HL-60 (cell line): Measurements from ENCODE around the gene METTL14.

Experiments
- DNase-seq, 2 experiments: peaks; one replicate each; pipeline ENCODE4 v3.0.0-alpha.2; 2010 to 2020; ENCODE audit warnings: low read depth in 1 of 2, low spot score in 1 of 2
- H3K27ac ChIP-seq: fragments of 250-450 bp; sonication (Bioruptor Pico); replicated peaks from 2 replicates; pipeline ENCODE4 v1.5.1; 2020; ENCODE audit warnings: mild to moderate bottlenecking, moderate library complexity
- H3K27me3 ChIP-seq: fragments of 250-450 bp; sonication (Bioruptor Pico); 2 replicates; pipeline ENCODE4 v1.5.1; 2021; ENCODE audit warnings: mild to moderate bottlenecking, moderate library complexity; ENCODE audit not compliant: insufficient read depth, poor library complexity, severe bottlenecking
- H3K4me3 ChIP-seq: replicated peaks from 2 replicates; pipeline ENCODE4 v1.5.1; 2011; ENCODE audit warnings: mild to moderate bottlenecking, control low read depth, low read length; ENCODE audit not compliant: insufficient read depth
- GABPA ChIP-seq: IDR thresholded peaks from 2 replicates; pipeline ENCODE4 v1.6.1; 2012; ENCODE audit warnings: low read depth
- POLR2AphosphoS5 ChIP-seq: IDR thresholded peaks from 2 replicates; pipeline ENCODE4 v1.6.1; 2012; ENCODE audit warnings: low read depth
- SPI1 ChIP-seq: IDR thresholded peaks from 2 replicates; pipeline ENCODE4 v1.6.1; 2012; ENCODE audit warnings: low read depth, mild to moderate bottlenecking, borderline replicate concordance
- TF ChIP-seq, protein P1 (sequence below): IDR thresholded peaks from one replicate; pipeline ENCODE4 v1.5.1; 2011; ENCODE audit warnings: low read length, control low read depth, inconsistent platforms; ENCODE audit not compliant: insufficient read depth
- TF ChIP-seq, protein P2 (sequence below): IDR thresholded peaks from 2 replicates; pipeline ENCODE4 v1.6.1; 2012; ENCODE audit warnings: low read depth; ENCODE audit not compliant: insufficient replicate concordance

Gene METTL14

DNA sequence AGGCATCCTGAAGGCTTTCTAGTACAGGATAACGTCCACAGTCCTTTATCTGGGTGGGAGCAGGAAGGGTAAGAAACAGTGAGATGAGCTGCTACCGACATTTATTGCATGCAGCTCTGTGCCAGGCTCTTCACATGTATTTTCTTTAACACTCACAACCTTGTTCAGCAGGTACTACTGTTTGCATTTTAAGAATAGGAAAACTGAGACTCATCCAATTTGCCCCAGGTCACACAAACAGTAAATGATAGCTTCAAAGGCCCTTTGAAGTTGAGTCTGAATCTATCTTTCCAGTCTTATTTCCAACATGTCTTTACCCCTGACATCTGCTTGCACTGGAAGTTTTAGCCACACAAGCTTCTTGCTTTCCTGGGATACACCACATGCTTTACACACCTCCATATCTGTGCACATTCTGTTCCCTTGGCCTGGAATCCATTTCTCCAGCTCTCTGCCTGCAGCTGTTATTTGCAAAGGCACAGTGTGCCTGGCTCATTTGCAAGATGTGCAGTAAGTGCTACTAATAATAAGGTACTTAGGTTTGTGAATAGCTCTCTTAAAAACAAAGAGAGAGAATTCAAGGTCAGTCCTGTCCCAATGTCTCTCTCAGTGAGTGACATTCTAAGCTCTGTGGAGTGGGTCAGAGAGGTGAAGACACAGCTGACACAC is 61.2 kb downstream of the METTL14 start:
- no peaks in the 10 kb centered on the region for H3K27me3 ChIP-seq
- DNase-seq, result no peak
- no peak overlapping the region for H3K27ac ChIP-seq
- TF ChIP-seq GABPA, result no peak
- TF ChIP-seq SPI1, result no peak
- H3K4me3 ChIP-seq, result no peak overlapping the region

DNA sequence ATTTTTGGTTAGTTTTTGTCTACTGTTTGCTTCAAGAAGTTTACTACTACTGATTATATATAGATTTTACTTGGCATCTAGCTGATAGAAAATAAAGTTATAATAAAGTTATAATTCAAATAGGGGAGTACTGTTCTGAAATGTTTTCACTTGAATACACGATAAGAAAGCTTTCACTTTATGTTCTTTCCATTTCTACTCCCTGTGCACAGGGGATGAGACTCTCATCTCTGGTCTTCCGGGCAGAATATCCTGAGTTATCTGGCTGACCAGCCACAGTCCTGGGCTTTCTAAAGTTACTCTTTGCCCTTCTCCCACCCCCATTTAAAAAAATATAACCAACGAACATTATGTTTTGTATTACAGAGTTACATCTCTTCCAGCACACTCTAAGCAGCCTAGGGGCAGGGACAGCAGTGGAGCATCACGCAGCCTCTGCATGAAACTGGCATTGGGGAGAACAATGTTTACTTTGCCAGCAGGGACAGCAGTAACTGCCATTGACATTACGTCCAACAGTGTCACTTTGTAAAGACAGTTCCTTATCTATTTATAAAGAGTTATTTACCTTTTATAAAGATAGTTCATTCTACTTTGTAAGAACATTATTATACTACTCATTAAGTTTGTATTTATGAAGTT is 64.3 kb downstream of the METTL14 start:
- Histone ChIP-seq H3K27ac (no peak overlapping the region), H3K4me3 (no peak overlapping the region), H3K27me3 (no peaks in the 10 kb centered on the region)
- TF ChIP-seq, protein P1, sequence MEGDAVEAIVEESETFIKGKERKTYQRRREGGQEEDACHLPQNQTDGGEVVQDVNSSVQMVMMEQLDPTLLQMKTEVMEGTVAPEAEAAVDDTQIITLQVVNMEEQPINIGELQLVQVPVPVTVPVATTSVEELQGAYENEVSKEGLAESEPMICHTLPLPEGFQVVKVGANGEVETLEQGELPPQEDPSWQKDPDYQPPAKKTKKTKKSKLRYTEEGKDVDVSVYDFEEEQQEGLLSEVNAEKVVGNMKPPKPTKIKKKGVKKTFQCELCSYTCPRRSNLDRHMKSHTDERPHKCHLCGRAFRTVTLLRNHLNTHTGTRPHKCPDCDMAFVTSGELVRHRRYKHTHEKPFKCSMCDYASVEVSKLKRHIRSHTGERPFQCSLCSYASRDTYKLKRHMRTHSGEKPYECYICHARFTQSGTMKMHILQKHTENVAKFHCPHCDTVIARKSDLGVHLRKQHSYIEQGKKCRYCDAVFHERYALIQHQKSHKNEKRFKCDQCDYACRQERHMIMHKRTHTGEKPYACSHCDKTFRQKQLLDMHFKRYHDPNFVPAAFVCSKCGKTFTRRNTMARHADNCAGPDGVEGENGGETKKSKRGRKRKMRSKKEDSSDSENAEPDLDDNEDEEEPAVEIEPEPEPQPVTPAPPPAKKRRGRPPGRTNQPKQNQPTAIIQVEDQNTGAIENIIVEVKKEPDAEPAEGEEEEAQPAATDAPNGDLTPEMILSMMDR, result no peak
- TF ChIP-seq, protein P2, sequence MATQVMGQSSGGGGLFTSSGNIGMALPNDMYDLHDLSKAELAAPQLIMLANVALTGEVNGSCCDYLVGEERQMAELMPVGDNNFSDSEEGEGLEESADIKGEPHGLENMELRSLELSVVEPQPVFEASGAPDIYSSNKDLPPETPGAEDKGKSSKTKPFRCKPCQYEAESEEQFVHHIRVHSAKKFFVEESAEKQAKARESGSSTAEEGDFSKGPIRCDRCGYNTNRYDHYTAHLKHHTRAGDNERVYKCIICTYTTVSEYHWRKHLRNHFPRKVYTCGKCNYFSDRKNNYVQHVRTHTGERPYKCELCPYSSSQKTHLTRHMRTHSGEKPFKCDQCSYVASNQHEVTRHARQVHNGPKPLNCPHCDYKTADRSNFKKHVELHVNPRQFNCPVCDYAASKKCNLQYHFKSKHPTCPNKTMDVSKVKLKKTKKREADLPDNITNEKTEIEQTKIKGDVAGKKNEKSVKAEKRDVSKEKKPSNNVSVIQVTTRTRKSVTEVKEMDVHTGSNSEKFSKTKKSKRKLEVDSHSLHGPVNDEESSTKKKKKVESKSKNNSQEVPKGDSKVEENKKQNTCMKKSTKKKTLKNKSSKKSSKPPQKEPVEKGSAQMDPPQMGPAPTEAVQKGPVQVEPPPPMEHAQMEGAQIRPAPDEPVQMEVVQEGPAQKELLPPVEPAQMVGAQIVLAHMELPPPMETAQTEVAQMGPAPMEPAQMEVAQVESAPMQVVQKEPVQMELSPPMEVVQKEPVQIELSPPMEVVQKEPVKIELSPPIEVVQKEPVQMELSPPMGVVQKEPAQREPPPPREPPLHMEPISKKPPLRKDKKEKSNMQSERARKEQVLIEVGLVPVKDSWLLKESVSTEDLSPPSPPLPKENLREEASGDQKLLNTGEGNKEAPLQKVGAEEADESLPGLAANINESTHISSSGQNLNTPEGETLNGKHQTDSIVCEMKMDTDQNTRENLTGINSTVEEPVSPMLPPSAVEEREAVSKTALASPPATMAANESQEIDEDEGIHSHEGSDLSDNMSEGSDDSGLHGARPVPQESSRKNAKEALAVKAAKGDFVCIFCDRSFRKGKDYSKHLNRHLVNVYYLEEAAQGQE, result no peak
- TF ChIP-seq SPI1, result no peak
- TF ChIP-seq GABPA, result no peak
- TF ChIP-seq POLR2AphosphoS5, result no peak
- DNase-seq, result no peak

DNA sequence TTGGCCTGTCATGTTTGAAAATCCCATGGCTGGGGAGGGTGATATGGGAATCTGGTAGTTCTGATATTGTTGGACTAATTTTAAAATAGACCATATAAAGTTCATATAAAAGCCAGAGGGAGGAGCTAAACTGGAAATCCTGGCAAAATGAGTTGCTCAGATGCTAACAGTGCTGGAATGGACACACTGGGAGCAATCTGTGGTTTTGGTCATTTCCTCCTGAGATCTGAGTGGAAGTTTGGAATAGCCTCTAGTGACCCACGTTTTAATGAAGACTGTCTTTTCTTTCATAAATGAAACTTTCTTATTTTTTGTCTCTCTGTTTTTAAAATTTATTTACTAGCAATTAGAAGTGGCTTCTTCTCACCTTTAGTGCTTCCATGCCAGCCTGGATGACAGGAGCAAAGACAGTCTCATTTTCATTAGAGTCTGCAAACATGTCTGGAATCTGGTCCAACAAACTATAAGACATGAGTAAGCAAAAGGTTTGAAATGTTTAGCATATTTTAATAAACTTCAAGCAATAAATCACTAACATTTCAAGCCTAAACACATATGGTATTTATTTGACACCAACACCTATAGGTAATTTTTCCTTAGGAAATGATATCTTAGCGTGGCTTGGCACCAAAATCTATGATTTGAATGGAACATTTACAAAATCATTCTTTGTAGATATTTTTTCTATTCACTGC is 66.6 kb downstream of the METTL14 start:
- H3K27ac ChIP-seq, result no peak overlapping the region
- TF ChIP-seq SPI1 (no peak), GABPA (no peak), POLR2AphosphoS5 (no peak)
- TF ChIP-seq, protein P2, result no peak
- TF ChIP-seq, protein P1, result no peak
- DNase-seq, result no peak

DNA sequence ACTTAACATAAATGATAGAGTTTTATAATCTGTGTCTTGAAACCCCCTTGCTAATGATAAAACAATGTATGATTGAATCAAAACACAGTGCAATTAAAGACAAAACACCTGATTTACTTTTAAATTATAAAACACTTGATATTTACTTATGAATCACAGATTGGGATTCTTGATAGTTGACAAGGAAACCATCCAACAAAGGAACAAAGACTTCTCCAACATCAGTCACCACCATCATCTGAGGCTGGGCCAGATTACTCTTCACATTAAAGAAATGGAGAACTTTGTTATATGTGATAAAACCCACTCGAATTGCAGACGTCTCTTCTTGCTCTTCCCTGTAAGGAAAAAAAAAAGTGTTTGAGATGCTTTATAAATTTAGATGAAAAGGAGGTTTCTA is 67.4 kb downstream of the METTL14 start:
- H3K4me3 ChIP-seq, result no peak overlapping the region
- TF ChIP-seq, protein P1, result no peak
- TF ChIP-seq POLR2AphosphoS5, result no peak
- no peak for TF ChIP-seq GABPA
- TF ChIP-seq SPI1, result no peak
- TF ChIP-seq, protein P2, result no peak
- H3K27ac ChIP-seq, result no peak overlapping the region
- DNase-seq, result no peak
- no peaks in the 10 kb centered on the region for H3K27me3 ChIP-seq

More for the DNA sequence above, 66.6 kb downstream of the METTL14 start:
- Histone ChIP-seq H3K27me3 (no peaks in the 10 kb centered on the region), H3K4me3 (no peak overlapping the region)
